Measurements from ENCODE around the gene IDH1. TPM values are rescaled to one million over a fixed set of nuclear protein-coding genes. Genes with fewer than 3 reads are reported as not detected.
"Not testable (repeated sequence)": the region's sequence is repeated elsewhere in the genome, so short reads cannot be mapped to it uniquely, and the experiment has no call there.

Gene IDH1
- total RNA-seq, 1 donor from 2014 or later = 260 TPM

GRCh38 chr2:208266936-208267335 is 12.1 kb upstream of the IDH1 start:
- DNase-seq (ENCODE audit: low spot score, unreplicated experiment) = no peak
- Mint-ChIP-seq H3K36me3 (ENCODE audit: insufficient read depth) (peaks cover 7% of the 10 kb centered on the region), H3K9me3 (ENCODE audit: low read depth) (peaks cover 7% of the 10 kb centered on the region), H3K4me1 (ENCODE audit: low read depth) (peaks cover 24% of the 10 kb centered on the region), H3K27ac (peak overlapping the region; percentile 98), H3K27me3 (no peaks in the 10 kb centered on the region), H3K4me3 (ENCODE audit: low read depth) (peak overlapping the region; percentile 94)
- TF ChIP-seq CTCF (IDR thresholded peaks at IDR 0.05; ENCODE audit: unreplicated experiment) = no peak

GRCh38 chr2:208266553-208266893 is 11.7 kb upstream of the IDH1 start:
- Mint-ChIP-seq H3K4me3 (ENCODE audit: low read depth) (peak overlapping the region; percentile 94), H3K27me3 (no peaks in the 10 kb centered on the region), H3K27ac (peak overlapping the region; percentile 98)

GRCh38 chr2:208265801-208266552 is 11.1 kb upstream of the IDH1 start, which contains the start of gene PIKFYVE:
Gene PIKFYVE (plus strand): TSS chr2:208266255. CDS start chr2:208271520, 5,265 bp downstream.
- Mint-ChIP-seq H3K4me3 (ENCODE audit: low read depth) (peak within 1 kb of the TSS; percentile 94), H3K9me3 (ENCODE audit: low read depth) (peaks cover 8% of the 10 kb centered on the region), H3K27me3 (no peaks in the 10 kb centered on the region), H3K27ac (peak within 1 kb of the TSS; percentile 98), H3K36me3 (ENCODE audit: insufficient read depth) (peaks cover 2% of the 10 kb centered on the region), H3K4me1 (ENCODE audit: low read depth) (peaks cover 24% of the 10 kb centered on the region)
- peak; percentile 85 for DNase-seq (ENCODE audit: low spot score, unreplicated experiment)
- TF ChIP-seq CTCF (IDR thresholded peaks at IDR 0.05; ENCODE audit: unreplicated experiment) = no peak

More at GRCh38 chr2:208266553-208266893, 11.7 kb upstream of the IDH1 start:
- Mint-ChIP-seq H3K9me3 (ENCODE audit: low read depth) (peaks cover 8% of the 10 kb centered on the region), H3K4me1 (ENCODE audit: low read depth) (peaks cover 24% of the 10 kb centered on the region), H3K36me3 (ENCODE audit: insufficient read depth) (peaks cover 5% of the 10 kb centered on the region)
- TF ChIP-seq CTCF (IDR thresholded peaks at IDR 0.05; ENCODE audit: unreplicated experiment) = no peak
- DNase-seq (ENCODE audit: low spot score, unreplicated experiment) = no peak

GRCh38 chr2:208265371-208265800 is 10.5 kb upstream of the IDH1 start:
- Mint-ChIP-seq H3K4me1 (ENCODE audit: low read depth) (peaks cover 24% of the 10 kb centered on the region), H3K36me3 (ENCODE audit: insufficient read depth) (peaks cover 2% of the 10 kb centered on the region), H3K4me3 (ENCODE audit: low read depth) (peak overlapping the region; percentile 94), H3K27ac (peak overlapping the region; percentile 98), H3K9me3 (ENCODE audit: low read depth) (peaks cover 8% of the 10 kb centered on the region), H3K27me3 (no peaks in the 10 kb centered on the region)
- no peak for TF ChIP-seq CTCF (IDR thresholded peaks at IDR 0.05; ENCODE audit: unreplicated experiment)
- no peak for DNase-seq (ENCODE audit: low spot score, unreplicated experiment)

GRCh38 chr2:208256849-208257813 is 2.3 kb upstream of the IDH1 start:
- H3K9me3 Mint-ChIP-seq (ENCODE audit: low read depth); H3K36me3 Mint-ChIP-seq (ENCODE audit: insufficient read depth); H3K27me3 Mint-ChIP-seq; DNase-seq (ENCODE audit: low spot score, unreplicated experiment): not testable (repeated sequence)
- H3K4me1 Mint-ChIP-seq (ENCODE audit: low read depth) = peaks cover 36% of the 10 kb centered on the region
- peak overlapping the region; percentile 88 for H3K27ac Mint-ChIP-seq
- peak overlapping the region; percentile 35 for H3K4me3 Mint-ChIP-seq (ENCODE audit: low read depth)
